Vagina (tissue), 2 donors: Measurements from ENCODE around the gene CAPZA2. TPM values are rescaled to one million over a fixed set of nuclear protein-coding genes. Genes with fewer than 3 reads are reported as not detected.
A peak's percentile ranks its signal among the peaks of the same experiment; 100 is the strongest.

ENCODE experiments used
- DNase-seq, 2 donors: peaks; one replicate each; pipeline ENCODE4 v3.0.0-alpha.2; 2017; ENCODE audit errors: extremely low spot score in 2 of 2
- H3K27ac ChIP-seq: fragments of 200-600 bp; sonication (generic); one replicate; pipeline ENCODE4 v1.5.1; 2019
- H3K27me3 ChIP-seq: fragments of 200-600 bp; sonication (generic); one replicate; pipeline ENCODE4 v1.5.1; 2019
- H3K36me3 ChIP-seq, 2 donors: fragments of 200-600 bp; sonication (generic); one replicate each; pipeline ENCODE4 v1.5.1; 2017 to 2019
- H3K4me1 ChIP-seq: fragments of 200-600 bp; sonication (generic); one replicate; pipeline ENCODE4 v1.5.1; 2019
- H3K4me3 ChIP-seq, 2 donors: fragments of 200-600 bp; sonication (generic); 1 replicate in 1 of 2; 2 replicates in 1 of 2; pipeline ENCODE4 v1.5.1; 2016 to 2019
- H3K9me3 ChIP-seq: fragments of 200-600 bp; sonication (generic); one replicate; pipeline ENCODE4 v1.5.1; 2019
- CTCF ChIP-seq, 3 experiments: fragments of 450-650 bp in 2 of 3; fragments of 200-600 bp in 1 of 3; sonication (generic) in 1 of 3; IDR thresholded peaks; one replicate each; pipeline ENCODE4 v1.5.1; 2017 to 2019; ENCODE audit warnings: antibody characterized with exemption in 3 of 3, mild to moderate bottlenecking in 2 of 3, moderate library complexity in 2 of 3
- POLR2A ChIP-seq, 2 donors: fragments of 450-650 bp; IDR thresholded peaks; one replicate each; pipeline ENCODE4 v1.6.1; 2017; ENCODE audit warnings: antibody characterized with exemption in 2 of 2, mild to moderate bottlenecking in 2 of 2, moderate library complexity in 2 of 2
- POLR2AphosphoS5 ChIP-seq, 2 donors: sonication (generic); formaldehyde crosslinking; IDR thresholded peaks; one replicate each; pipeline ENCODE4 v1.9.0; 2017; ENCODE audit warnings: antibody characterized with exemption in 2 of 2, mild to moderate bottlenecking in 2 of 2, low read depth in 1 of 2; ENCODE audit not compliant: insufficient read depth in 1 of 2
- intact Hi-C: fragments of 100-400 bp; cut with DNase I; formaldehyde crosslinking; loops from one replicate; pipeline ENCODE4 v1.15.1; 2023
- total RNA-seq: library from RNA; depleted of rRNA; stranded (reverse); fragments of >200 nt; gene quantifications from one replicate; pipeline ENCODE4 v1.2.3, GENCODE V29; 2016

CAPZA2 gene
- total RNA-seq, 1 donor from 2014 or later = 86.2 TPM

- Histone ChIP-seq H3K36me3 (no peaks in the 10 kb centered on the region), H3K4me1 (peaks cover 67% of the 10 kb centered on the region), H3K27me3 (no peaks in the 10 kb centered on the region), H3K9me3 (no peaks in the 10 kb centered on the region), H3K4me3 (no peak overlapping the region), H3K27ac (no peak overlapping the region)
- TF ChIP-seq POLR2A (IDR thresholded peaks at IDR 0.05) (no peak), POLR2AphosphoS5 (IDR thresholded peaks at IDR 0.05; ENCODE audit: insufficient read depth in 1 of 2, low read depth in 1 of 2) (no peak), CTCF (IDR thresholded peaks at IDR 0.05) (no peak)
- no peak for DNase-seq
- intact Hi-C loops = no loop called here
Measured at GRCh38 chr7:116871061-116871700, 8.8 kb downstream of the CAPZA2 start.

DNA sequence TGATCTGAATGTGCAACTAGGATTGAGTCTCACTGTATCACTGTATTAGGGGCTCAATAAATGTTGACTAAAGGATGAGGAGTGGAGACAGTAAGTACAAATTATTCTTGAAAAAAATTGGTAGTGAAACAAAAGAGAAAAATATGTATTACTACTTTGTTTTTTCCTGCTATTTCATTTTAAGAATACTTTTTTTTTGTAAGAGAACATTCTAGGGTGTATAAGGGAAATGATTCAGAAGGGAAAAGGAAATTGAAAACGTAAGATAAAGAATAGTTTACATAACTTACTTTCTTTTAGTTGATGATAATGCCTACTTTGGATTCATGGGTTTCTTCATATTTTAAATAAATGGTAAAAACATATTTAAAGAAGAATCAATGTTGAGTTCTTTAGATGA, 9.6 kb downstream of the CAPZA2 start:
- H3K4me1 ChIP-seq = peaks cover 73% of the 10 kb centered on the region
- intact Hi-C loops = no loop called here
- no peaks in the 10 kb centered on the region for H3K9me3 ChIP-seq
- no peak overlapping the region for H3K27ac ChIP-seq
- no peak for DNase-seq
- no peak for TF ChIP-seq POLR2AphosphoS5 (IDR thresholded peaks at IDR 0.05; ENCODE audit: insufficient read depth in 1 of 2, low read depth in 1 of 2)
- no peak for TF ChIP-seq CTCF (IDR thresholded peaks at IDR 0.05)
- TF ChIP-seq POLR2A (IDR thresholded peaks at IDR 0.05) = no peak
- H3K27me3 ChIP-seq = no peaks in the 10 kb centered on the region
- no peak overlapping the region for H3K4me3 ChIP-seq
- H3K36me3 ChIP-seq = no peaks in the 10 kb centered on the region

GRCh38 chr7:116873619-116874018, 11.2 kb downstream of the CAPZA2 start:
- no peaks in the 10 kb centered on the region for H3K36me3 ChIP-seq
- no peaks in the 10 kb centered on the region for H3K27me3 ChIP-seq
- no peak overlapping the region for H3K4me3 ChIP-seq
- no peak for DNase-seq
- peak overlapping the region; percentile 4 for H3K27ac ChIP-seq
- H3K4me1 ChIP-seq = peaks cover 68% of the 10 kb centered on the region
- intact Hi-C loops = no loop called here
- no peak for TF ChIP-seq POLR2A (IDR thresholded peaks at IDR 0.05)
- TF ChIP-seq CTCF (IDR thresholded peaks at IDR 0.05) = no peak
- TF ChIP-seq POLR2AphosphoS5 (IDR thresholded peaks at IDR 0.05; ENCODE audit: insufficient read depth in 1 of 2, low read depth in 1 of 2) = no peak
- H3K9me3 ChIP-seq = no peaks in the 10 kb centered on the region

DNA sequence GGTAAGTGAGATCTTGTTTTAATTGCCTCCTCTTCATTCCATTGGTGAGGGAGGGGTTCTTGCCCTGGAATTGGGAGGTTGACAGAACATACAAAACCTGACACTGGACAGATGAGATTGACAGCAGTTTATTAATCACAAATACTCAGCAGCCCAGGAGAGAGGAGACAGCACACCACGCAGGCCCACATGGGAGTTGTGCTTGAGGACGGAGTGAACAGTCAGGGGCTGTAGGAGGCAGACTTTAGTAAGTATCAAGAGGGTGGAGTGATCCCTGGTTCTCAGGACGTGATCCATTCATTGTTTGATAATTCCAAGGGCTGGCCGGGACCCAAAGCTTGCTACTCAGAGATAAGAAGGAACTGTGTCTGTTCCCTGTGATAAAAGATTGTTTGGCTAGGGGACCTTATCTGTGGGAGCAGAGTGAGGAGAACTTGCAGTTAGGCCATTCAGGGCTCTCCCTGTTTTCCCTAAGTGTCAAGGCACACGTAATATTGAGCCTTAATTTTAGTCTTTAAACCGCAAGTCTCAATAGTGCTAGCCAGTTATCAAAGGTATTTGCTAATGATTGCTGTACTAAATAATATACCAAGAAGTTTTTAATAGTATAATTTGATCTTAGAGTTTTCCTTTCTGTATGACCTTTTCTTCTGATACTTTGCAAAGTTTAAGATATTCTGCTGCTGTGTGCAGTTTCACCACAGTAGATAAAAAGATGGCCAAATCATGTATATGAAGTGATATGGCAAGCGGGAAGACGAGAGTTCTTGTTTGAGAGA, 14.5 kb downstream of the CAPZA2 start:
- Histone ChIP-seq H3K9me3 (no peaks in the 10 kb centered on the region), H3K27ac (no peak overlapping the region), H3K36me3 (no peaks in the 10 kb centered on the region), H3K27me3 (no peaks in the 10 kb centered on the region), H3K4me3 (no peak overlapping the region), H3K4me1 (peaks cover 47% of the 10 kb centered on the region)
- TF ChIP-seq CTCF (IDR thresholded peaks at IDR 0.05) = no peak
- peak in 1 of 2 donors; percentile 27 for TF ChIP-seq POLR2AphosphoS5 (IDR thresholded peaks at IDR 0.05; ENCODE audit: insufficient read depth in 1 of 2, low read depth in 1 of 2)
- no peak for TF ChIP-seq POLR2A (IDR thresholded peaks at IDR 0.05)
- intact Hi-C loops = no loop called here
- DNase-seq = no peak
